ENCODE results near the gene GATC.

GATC gene

GRCh38 chr12:120495186-120495730 is 49.0 kb downstream of the GATC start:
- H3K9me3 ChIP-seq (ENCODE audit: insufficient read depth, low read length, severe bottlenecking) = no peaks in the 10 kb centered on the region

GRCh38 chr12:120495731-120496412 is 49.6 kb downstream of the GATC start, which contains the start of gene DYNLL1:
Gene DYNLL1 (plus strand): TSS chr12:120496113. CDS start chr12:120496422, 309 bp downstream.
- Histone ChIP-seq H3K4me1 (ENCODE audit: insufficient read depth, low read length) (peaks cover 25% of the 10 kb centered on the region), H3K79me2 (ENCODE audit: insufficient read depth, low read length) (peaks cover 37% of the 10 kb centered on the region), H3K4me3 (ENCODE audit: low read depth in 1 of 2, low read length in 2 of 2) (peak within 1 kb of the TSS; percentile 89 to 90), H2AFZ (ENCODE audit: low read depth, low read length) (peak within 1 kb of the TSS; percentile 67), H3K4me2 (ENCODE audit: insufficient read depth, low read length) (peak within 1 kb of the TSS; percentile 89), H4K20me1 (ENCODE audit: insufficient read depth, low read length) (peaks cover 25% of the 10 kb centered on the region), H3K36me3 (ENCODE audit: insufficient read depth, low read length) (peaks cover 32% of the 10 kb centered on the region), H3K9me3 (ENCODE audit: insufficient read depth, low read length, severe bottlenecking) (no peaks in the 10 kb centered on the region), H3K27me3 (ENCODE audit: insufficient read depth, low read length, poor library complexity) (no peaks in the 10 kb centered on the region), H3K27ac (ENCODE audit: low read length) (peak within 1 kb of the TSS; percentile 66), H3K9ac (ENCODE audit: low read depth, low read length) (peak within 1 kb of the TSS; percentile 62)
- no peak for TF ChIP-seq EZH2 (IDR thresholded peaks at IDR 0.05; ENCODE audit: borderline replicate concordance, low read depth, low read length, severe bottlenecking)
- TF ChIP-seq CTCF (IDR thresholded peaks at IDR 0.05; ENCODE audit: borderline replicate concordance, extremely low read depth, low read length, poor library complexity, severe bottlenecking) = no peak
- ATAC-seq (ENCODE audit: insufficient read depth, low read depth) (peak; percentile 93), DNase-seq (peak; percentile 98)

More at GRCh38 chr12:120495186-120495730, 49.0 kb downstream of the GATC start:
- Histone ChIP-seq H2AFZ (ENCODE audit: low read depth, low read length) (peak overlapping the region; percentile 65), H4K20me1 (ENCODE audit: insufficient read depth, low read length) (peaks cover 25% of the 10 kb centered on the region), H3K27ac (ENCODE audit: low read length) (peak overlapping the region; percentile 60), H3K79me2 (ENCODE audit: insufficient read depth, low read length) (peaks cover 37% of the 10 kb centered on the region), H3K27me3 (ENCODE audit: insufficient read depth, low read length, poor library complexity) (no peaks in the 10 kb centered on the region), H3K4me1 (ENCODE audit: insufficient read depth, low read length) (peaks cover 25% of the 10 kb centered on the region), H3K4me3 (ENCODE audit: low read depth in 1 of 2, low read length in 2 of 2) (peak overlapping the region; percentile 89 to 90; a peak in 3 of 4 replicates), H3K4me2 (ENCODE audit: insufficient read depth, low read length) (peak overlapping the region; percentile 89), H3K36me3 (ENCODE audit: insufficient read depth, low read length) (peaks cover 26% of the 10 kb centered on the region), H3K9ac (ENCODE audit: low read depth, low read length) (peak overlapping the region; percentile 46)
- TF ChIP-seq EZH2 (IDR thresholded peaks at IDR 0.05; ENCODE audit: borderline replicate concordance, low read depth, low read length, severe bottlenecking) = no peak
- DNase-seq (no peak), ATAC-seq (ENCODE audit: insufficient read depth, low read depth) (peak; percentile 2)

- Histone ChIP-seq H3K27me3 (ENCODE audit: insufficient read depth, low read length, poor library complexity) (no peaks in the 10 kb centered on the region), H4K20me1 (ENCODE audit: insufficient read depth, low read length) (peaks cover 25% of the 10 kb centered on the region), H3K36me3 (ENCODE audit: insufficient read depth, low read length) (peaks cover 35% of the 10 kb centered on the region), H3K4me3 (ENCODE audit: low read depth in 1 of 2, low read length in 2 of 2) (peak overlapping the region; percentile 89 to 90), H3K4me1 (ENCODE audit: insufficient read depth, low read length) (peaks cover 25% of the 10 kb centered on the region), H3K4me2 (ENCODE audit: insufficient read depth, low read length) (peak overlapping the region; percentile 89), H3K9ac (ENCODE audit: low read depth, low read length) (peak overlapping the region; percentile 62), H2AFZ (ENCODE audit: low read depth, low read length) (peak overlapping the region; percentile 67), H3K79me2 (ENCODE audit: insufficient read depth, low read length) (peaks cover 37% of the 10 kb centered on the region), H3K27ac (ENCODE audit: low read length) (peak overlapping the region; percentile 66), H3K9me3 (ENCODE audit: insufficient read depth, low read length, severe bottlenecking) (no peaks in the 10 kb centered on the region)
- no peak for TF ChIP-seq EZH2 (IDR thresholded peaks at IDR 0.05; ENCODE audit: borderline replicate concordance, low read depth, low read length, severe bottlenecking)
- peak; percentile 39 for TF ChIP-seq CTCF (IDR thresholded peaks at IDR 0.05; ENCODE audit: borderline replicate concordance, extremely low read depth, low read length, poor library complexity, severe bottlenecking)
- ATAC-seq (ENCODE audit: insufficient read depth, low read depth) = peak; percentile 33
- peak; percentile 66 for DNase-seq
Observed at GRCh38 chr12:120496413-120497340, 50.4 kb downstream of the GATC start.

Data from DND-41 (cell line).